IMR-90 (cell line): ENCODE data around the gene REN. TPM values are rescaled to one million over a fixed set of nuclear protein-coding genes. Genes with fewer than 3 reads are reported as not detected.

ENCODE experiments used
- ATAC-seq: fragments of 200-7000 bp; cut with Tn5 transposase; 2 replicates; pipeline ENCODE4 v1.9.1; 2020; ENCODE audit warnings: low read depth, mild to moderate bottlenecking, moderate library complexity
- BruUV-seq: library from RNA; stranded (reverse); fragments of 400-500 nt; replicated peaks from 2 replicates; lab custom pipeline; 2021; lab: Mats Ljungman, UMichigan
- CTCF ChIA-PET: fragments of 300-600 bp; formaldehyde crosslinking; extraction: SDS; loops from one replicate; lab custom pipeline; 2021; ENCODE audit warnings: antibody characterized with exemption; lab: Yijun Ruan, JAX
- POLR2A ChIA-PET: fragments of 300-600 bp; sonication (Branson Sonifier 250); formaldehyde crosslinking; loops from one replicate; lab custom pipeline; 2022; ENCODE audit warnings: antibody characterized with exemption; ENCODE audit not compliant: unreplicated experiment; lab: Charles Lee
- DNase-seq: peaks from one replicate; pipeline ENCODE4 v3.0.0; 2013
- H2AFZ ChIP-seq: replicated peaks from 2 replicates; pipeline ENCODE3; 2013; ENCODE audit warnings: low read length, mild to moderate bottlenecking; ENCODE audit not compliant: poor library complexity
- H2AK5ac ChIP-seq: 2 replicates; pipeline ENCODE4 v1.6.1; 2013; ENCODE audit warnings: low read depth, low read length, inconsistent platforms
- H2AK9ac ChIP-seq: replicated peaks from 2 replicates; pipeline ENCODE3; 2013; ENCODE audit warnings: mild to moderate bottlenecking, low read depth, low read length, moderate library complexity; ENCODE audit not compliant: poor library complexity
- H2BK120ac ChIP-seq: 2 replicates; pipeline ENCODE4 v1.6.1; 2013; ENCODE audit warnings: low read depth, low read length, inconsistent platforms
- H2BK15ac ChIP-seq: 3 replicates; pipeline ENCODE4 v1.6.1; 2013; ENCODE audit warnings: low read depth, low read length, inconsistent platforms
- H2BK20ac ChIP-seq: 2 replicates; pipeline ENCODE4 v1.6.1; 2013; ENCODE audit warnings: low read depth, mild to moderate bottlenecking, inconsistent platforms, low read length, moderate library complexity
- H2BK5ac ChIP-seq: 2 replicates; pipeline ENCODE4 v1.6.1; 2013; ENCODE audit warnings: mild to moderate bottlenecking, low read depth, low read length, inconsistent platforms; ENCODE audit not compliant: poor library complexity, severe bottlenecking
- H3K14ac ChIP-seq: replicated peaks from 2 replicates; pipeline ENCODE4 v1.6.1; 2013; ENCODE audit warnings: low read depth, low read length, inconsistent platforms
- H3K18ac ChIP-seq: 2 replicates; pipeline ENCODE4 v1.6.1; 2013; ENCODE audit warnings: low read depth, low read length, control low read depth
- H3K23ac ChIP-seq: 2 replicates; pipeline ENCODE4 v1.6.1; 2013; ENCODE audit warnings: low read depth, low read length, inconsistent platforms
- H3K27ac ChIP-seq: 2 replicates; pipeline ENCODE4 v1.5.1; 2013; ENCODE audit warnings: mild to moderate bottlenecking, control low read depth, low read length; ENCODE audit not compliant: insufficient read depth
- H3K27me3 ChIP-seq: 2 replicates; pipeline ENCODE4 v1.6.1; 2013; ENCODE audit warnings: low read length; ENCODE audit not compliant: control insufficient read depth, insufficient read depth
- H3K36me3 ChIP-seq: 2 replicates; pipeline ENCODE4 v1.6.1; 2013; ENCODE audit warnings: low read length, mixed read lengths; ENCODE audit not compliant: control insufficient read depth, insufficient read depth
- H3K4ac ChIP-seq: 2 replicates; pipeline ENCODE4 v1.6.1; 2013; ENCODE audit warnings: low read depth, low read length, inconsistent platforms
- H3K4me1 ChIP-seq: 2 replicates; pipeline ENCODE4 v1.6.1; 2013; ENCODE audit warnings: low read length, mixed read lengths; ENCODE audit not compliant: control insufficient read depth, insufficient read depth
- H3K4me2 ChIP-seq: 2 replicates; pipeline ENCODE4 v1.6.1; 2013; ENCODE audit warnings: low read depth, mild to moderate bottlenecking, control low read depth, low read length, moderate library complexity
- H3K4me3 ChIP-seq: 2 replicates; pipeline ENCODE4 v1.5.1; 2013; ENCODE audit warnings: low read depth, mild to moderate bottlenecking, control low read depth, low read length, moderate library complexity; ENCODE audit not compliant: insufficient read depth
- H3K56ac ChIP-seq: 2 replicates; pipeline ENCODE4 v1.6.1; 2013; ENCODE audit warnings: low read length, inconsistent platforms; ENCODE audit not compliant: insufficient read depth; ENCODE audit errors: extremely low read depth
- H3K79me1 ChIP-seq, 2 experiments: 2 replicates each; pipeline ENCODE4 v1.6.1; 2013; ENCODE audit warnings: low read length in 2 of 2, inconsistent platforms in 1 of 2, low read depth in 1 of 2
- H3K9ac ChIP-seq: 2 replicates; pipeline ENCODE4 v1.6.1; 2013; ENCODE audit warnings: low read depth, low read length, control low read depth
- H3K9me1 ChIP-seq: 2 replicates; pipeline ENCODE4 v1.6.1; 2013; ENCODE audit warnings: low read length, inconsistent platforms; ENCODE audit not compliant: insufficient read depth
- H3K9me3 ChIP-seq: 2 replicates; pipeline ENCODE4 v1.6.1; 2013; ENCODE audit warnings: low read length; ENCODE audit not compliant: control insufficient read depth, insufficient read depth
- H4K20me1 ChIP-seq: 2 replicates; pipeline ENCODE4 v1.6.1; 2013; ENCODE audit warnings: low read length, inconsistent platforms; ENCODE audit not compliant: insufficient read depth
- H4K5ac ChIP-seq: 2 replicates; pipeline ENCODE4 v1.6.1; 2013; ENCODE audit warnings: mild to moderate bottlenecking, low read depth, low read length, control low read depth
- H4K8ac ChIP-seq, 2 experiments: 2 replicates each; pipeline ENCODE4 v1.6.1; 2013; ENCODE audit warnings: low read depth in 2 of 2, low read length in 2 of 2, control low read depth in 1 of 2, inconsistent platforms in 1 of 2
- H4K91ac ChIP-seq: 2 replicates; pipeline ENCODE4 v1.6.1; 2013; ENCODE audit warnings: low read depth, low read length, inconsistent platforms; ENCODE audit not compliant: insufficient read depth
- BHLHE40 ChIP-seq: fragments of 150-350 bp; IDR thresholded peaks from 2 replicates; pipeline ENCODE4 v1.6.1; 2016; ENCODE audit warnings: mild to moderate bottlenecking, low read depth, low read length
- CHD1 ChIP-seq: IDR thresholded peaks from 2 replicates; pipeline ENCODE4 v1.6.1; 2012; ENCODE audit warnings: low read depth, low read length, improper control_type of control experiment
- CTCF ChIP-seq: conservative IDR thresholded peaks from 2 replicates; pipeline ENCODE4 v1.5.1; 2012; ENCODE audit warnings: mild to moderate bottlenecking, low read depth, low read length, improper control_type of control experiment
- FOS ChIP-seq: fragments of 150-350 bp; IDR thresholded peaks from 2 replicates; pipeline ENCODE4 v1.6.1; 2016; ENCODE audit warnings: low read depth, low read length
- MAFK ChIP-seq: IDR thresholded peaks from 2 replicates; pipeline ENCODE4 v1.6.1; 2012; ENCODE audit warnings: low read depth, low read length, improper control_type of control experiment
- POLR2A ChIP-seq: IDR thresholded peaks from 2 replicates; pipeline ENCODE4 v1.6.1; 2012; ENCODE audit warnings: mild to moderate bottlenecking, low read depth, low read length
- RAD21 ChIP-seq: IDR thresholded peaks from 2 replicates; pipeline ENCODE4 v1.6.1; 2012; ENCODE audit warnings: low read length, improper control_type of control experiment
- RCOR1 ChIP-seq: IDR thresholded peaks from 2 replicates; pipeline ENCODE4 v1.6.1; 2012; ENCODE audit warnings: mild to moderate bottlenecking, low read length, improper control_type of control experiment; ENCODE audit not compliant: insufficient replicate concordance
- SMC3 ChIP-seq: fragments of 150-350 bp; IDR thresholded peaks from 2 replicates; pipeline ENCODE4 v1.6.1; 2016; ENCODE audit warnings: low read depth, mild to moderate bottlenecking, antibody characterized with exemption, low read length, moderate library complexity
- WGBS, 2 experiments: methylation state at CpG; one replicate each; pipeline versions ENCODE4 v1.1.5 to v1.1.7; 2013; ENCODE audit warnings: missing lambda C conversion rate in 2 of 2; ENCODE audit not compliant: insufficient read length in 1 of 2; ENCODE audit errors: extremely low coverage in 2 of 2; 5-methylcytosine and 5-hydroxymethylcytosine counted together
- dilution Hi-C: fragments of 300-500 bp; cut with HindIII; formaldehyde crosslinking; loops from one replicate; pipeline ENCODE4 v1.14.3; 2018; ENCODE audit warnings: low sequenced_read_pairs; ENCODE audit not compliant: unreplicated experiment
- in situ Hi-C: fragments of 300-500 bp; cut with MboI; formaldehyde crosslinking; loops from 3 replicates; pipeline ENCODE4 v1.14.3; 2019; ENCODE audit warnings: low sequenced_read_pairs, inconsistent platforms, mixed read lengths
- intact Hi-C: fragments of 100-400 bp; cut with micrococcal nuclease; formaldehyde crosslinking; loops from 2 replicates; pipeline ENCODE4 v1.10.0; 2022
- polyA plus RNA-seq, 3 experiments: library from polyadenylated mRNA; depleted of rRNA; stranded (reverse); fragments of >200 nt; gene quantifications; 2 replicates each; pipeline ENCODE4 v1.2.3, GENCODE V29; 2012; ENCODE audit warnings: low replicate concordance in 1 of 3
- total RNA-seq: library from RNA; depleted of rRNA; stranded (reverse); fragments of >200 nt; gene quantifications from 2 replicates; pipeline ENCODE4 v1.2.3, GENCODE V29; 2012

Gene REN
- total and polyA plus RNA-seq, 2 of the 4 experiments (the other 2 are of a cell fraction): 0.54 to 1.2 TPM

- Histone ChIP-seq H4K8ac (peak overlapping the region in 1 of 2 experiments; percentile 23; a peak in 1 of 4 replicates), H4K91ac (0 out of 2 replicates have a peak overlapping the region, but pooled peaks have one; percentile 0), H3K18ac (no peak overlapping the region; the same call in 1 of the 2 replicates), H3K9me3 (no peaks in the 10 kb centered on the region), H3K4me2 (no peak overlapping the region), H2AFZ (no peak overlapping the region), H2BK20ac (peak overlapping the region; percentile 86), H3K14ac (0 out of 2 replicates have a peak overlapping the region, but pooled peaks have one; percentile 44), H2AK9ac (no peak overlapping the region), H3K9ac (no peak overlapping the region), H3K27ac (no peak overlapping the region), H3K23ac (no peak overlapping the region), H3K79me1 (peaks cover 0 to 8% of the 10 kb centered on the region in 2 experiments; a peak in 1 of 4 replicates), H3K4me1 (peaks cover 17% of the 10 kb centered on the region), H4K20me1 (no peaks in the 10 kb centered on the region), H2BK15ac (peak overlapping the region; percentile 57; the same call in 2 of the 3 replicates), H2BK120ac (peak overlapping the region; percentile 90), H2BK5ac (no peak overlapping the region), H3K9me1 (peaks cover 28% of the 10 kb centered on the region), H3K4ac (peak overlapping the region; percentile 63; the same call in 1 of the 2 replicates), H3K4me3 (no peak overlapping the region), H3K27me3 (no peaks in the 10 kb centered on the region), H4K5ac (no peak overlapping the region; the same call in 1 of the 2 replicates), H3K36me3 (no peaks in the 10 kb centered on the region), H2AK5ac (peak overlapping the region; percentile 91), H3K56ac (no peak overlapping the region)
- ATAC-seq: no peak
- no peak for TF ChIP-seq CHD1
- no peak for TF ChIP-seq SMC3
- TF ChIP-seq POLR2A: no peak
- TF ChIP-seq RCOR1: no peak
- TF ChIP-seq RAD21: no peak
- TF ChIP-seq CTCF: no peak
- TF ChIP-seq BHLHE40: no peak
- TF ChIP-seq FOS: no peak
- no peak for TF ChIP-seq MAFK
- in situ Hi-C loops (no loop called here), intact Hi-C loops (no loop called here), dilution Hi-C loops (no loop called here)
- CTCF ChIA-PET: no interaction called here
- POLR2A ChIA-PET: no interaction called here
- no peak for DNase-seq
- 100% methylated on average over 2 of the region's 4 CpGs; no CpG with 5 or more reads in 1 of the 2 experiments for WGBS, 2 experiments
- no TSS peak for BruUV-seq
These were observed 36.3 kb upstream of the REN start for GRCh38 chr1:204202481-204202880.
